Spleen (tissue), 11 donors: ENCODE results near the gene P2RY12. TPM values are rescaled to one million over a fixed set of nuclear protein-coding genes. Genes with fewer than 3 reads are reported as not detected.

Experiments
- DNase-seq: peaks from one replicate; pipeline ENCODE4 v3.0.0-alpha.2; 2020
- H3K27ac ChIP-seq, 8 donors: fragments of 200-600 bp; sonication (generic) in 7 of 8; 1 replicate in 4 of 8; 2 replicates in 4 of 8; pipeline versions ENCODE4 v1.5.0 to v1.8.0; 2016 to 2021; ENCODE audit warnings: inconsistent platforms in 4 of 8, mild to moderate bottlenecking in 4 of 8, moderate library complexity in 1 of 8
- H3K27me3 ChIP-seq, 7 donors: fragments of 200-600 bp; sonication (generic) in 6 of 7; replicated peaks in 1 of 7; 1 replicate in 4 of 7; 2 replicates in 3 of 7; pipeline versions ENCODE4 v1.5.0 to v1.8.0; 2016 to 2021; ENCODE audit warnings: inconsistent platforms in 3 of 7, mild to moderate bottlenecking in 1 of 7
- H3K36me3 ChIP-seq, 6 donors: fragments of 200-600 bp; sonication (generic) in 5 of 6; 1 replicate in 4 of 6; 2 replicates in 2 of 6; pipeline versions ENCODE4 v1.5.0 to v1.8.0; 2016 to 2021; ENCODE audit warnings: inconsistent platforms in 2 of 6
- H3K4me1 ChIP-seq, 6 donors: fragments of 200-600 bp; sonication (generic) in 5 of 6; 1 replicate in 3 of 6; 2 replicates in 3 of 6; pipeline versions ENCODE4 v1.5.0 to v1.8.0; 2016 to 2021; ENCODE audit warnings: inconsistent platforms in 3 of 6
- H3K4me3 ChIP-seq, 8 donors: fragments of 200-600 bp; sonication (generic) in 7 of 8; 1 replicate in 4 of 8; 2 replicates in 4 of 8; pipeline versions ENCODE4 v1.5.0 to v1.8.0; 2016 to 2021; ENCODE audit warnings: inconsistent platforms in 4 of 8, mild to moderate bottlenecking in 4 of 8, moderate library complexity in 2 of 8
- H3K9me3 ChIP-seq, 8 donors: fragments of 200-600 bp; sonication (generic) in 7 of 8; 1 replicate in 4 of 8; 2 replicates in 4 of 8; pipeline versions ENCODE4 v1.5.0 to v1.8.0; 2016 to 2021; ENCODE audit warnings: inconsistent platforms in 4 of 8
- POLR2A ChIP-seq, 3 donors: fragments of 450-650 bp; IDR thresholded peaks; one replicate each; pipeline ENCODE4 v1.5.1; 2017; ENCODE audit warnings: antibody characterized with exemption in 3 of 3, mild to moderate bottlenecking in 1 of 3
- POLR2AphosphoS5 ChIP-seq, 3 donors: sonication (generic); formaldehyde crosslinking; IDR thresholded peaks; one replicate each; pipeline ENCODE4 v1.5.1; 2017; ENCODE audit warnings: antibody characterized with exemption in 3 of 3
- WGBS, 5 donors: extraction: QIAGEN DNeasy Blood & Tissue Kit in 3 of 5; methylation state at CpG; one replicate each; pipeline versions ENCODE4 v1.1.5 to v1.1.7; 2013 to 2018; 5-methylcytosine and 5-hydroxymethylcytosine counted together
- intact Hi-C: fragments of 100-400 bp; cut with DNase I; formaldehyde crosslinking; loops from one replicate; pipeline ENCODE4 v1.15.0; 2023; ENCODE audit warnings: low total_unique reads
- polyA plus RNA-seq, 3 donors: library from polyadenylated mRNA; stranded (reverse); fragments of 200-250 nt; gene quantifications; one replicate each; pipeline ENCODE4 v1.2.1, GENCODE V29; 2013
- total RNA-seq, 7 donors: library from RNA; depleted of rRNA in 3 of 7; stranded (reverse); fragments of >200 nt in 3 of 7; fragmentation: NEBNext Ultra II Directional in 4 of 7; extraction: Animal tissue kit (Norgen Biotek cat#: 25700) in 4 of 7; gene quantifications; one replicate each; pipeline versions ENCODE4 v1.1.0 to v1.2.1, GENCODE V29; 2016 to 2021
- TF ChIP-seq, protein P1 (sequence below), 11 experiments: fragments of 200-600 bp in 7 of 11; fragments of 450-650 bp in 4 of 11; sonication (generic) in 4 of 11; IDR thresholded peaks in 8 of 11; conservative IDR thresholded peaks in 3 of 11; 1 replicate in 7 of 11; 2 replicates in 4 of 11; pipeline versions ENCODE4 v1.4.0 to v1.8.0; 2016 to 2021; ENCODE audit warnings: antibody characterized with exemption in 11 of 11, inconsistent platforms in 4 of 11, mild to moderate bottlenecking in 1 of 11
- donor health status: healthy with polysubstance abuse.
- donor health status: DM: no; HTN: no; CAD: no; lungs with moderate emphysema.
- donor health status: DM: no; HTN: no; CAD: no.
- donor health status: Bipolar disorder and iron deficiency.
- donor health status: healthy.
- donor health status: DM: no; HTN: no; CAD: no.
- donor health status: DM: yes; HTN: yes; CAD: no.

P2RY12 gene
- total and polyA plus RNA-seq, 10 donors: 0.78 to 19.2 (median 6.7) TPM

DNA sequence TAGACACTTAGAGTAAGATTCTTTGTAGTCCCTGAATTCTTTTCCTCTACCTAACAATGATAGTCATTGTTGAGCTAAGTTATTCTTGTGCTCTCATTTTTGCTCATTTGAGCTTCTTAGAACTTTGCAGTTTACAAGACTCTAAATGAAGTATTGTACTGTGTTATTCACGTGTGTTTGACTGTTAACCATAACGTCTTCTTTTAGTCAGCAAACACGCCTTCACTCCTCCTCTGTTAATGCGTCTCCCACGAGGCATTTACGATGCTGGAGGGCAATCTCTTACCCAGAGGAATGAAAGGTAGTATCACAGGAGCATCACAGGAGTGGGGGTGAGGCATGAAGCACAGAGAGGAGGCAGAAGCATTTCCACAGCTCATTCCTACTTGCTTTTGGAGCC, 91.4 kb downstream of the P2RY12 start:
- no peaks in the 10 kb centered on the region for H3K36me3 ChIP-seq
- no peak overlapping the region for H3K27ac ChIP-seq
- H3K4me3 ChIP-seq: no peak overlapping the region
- TF ChIP-seq, protein P1, sequence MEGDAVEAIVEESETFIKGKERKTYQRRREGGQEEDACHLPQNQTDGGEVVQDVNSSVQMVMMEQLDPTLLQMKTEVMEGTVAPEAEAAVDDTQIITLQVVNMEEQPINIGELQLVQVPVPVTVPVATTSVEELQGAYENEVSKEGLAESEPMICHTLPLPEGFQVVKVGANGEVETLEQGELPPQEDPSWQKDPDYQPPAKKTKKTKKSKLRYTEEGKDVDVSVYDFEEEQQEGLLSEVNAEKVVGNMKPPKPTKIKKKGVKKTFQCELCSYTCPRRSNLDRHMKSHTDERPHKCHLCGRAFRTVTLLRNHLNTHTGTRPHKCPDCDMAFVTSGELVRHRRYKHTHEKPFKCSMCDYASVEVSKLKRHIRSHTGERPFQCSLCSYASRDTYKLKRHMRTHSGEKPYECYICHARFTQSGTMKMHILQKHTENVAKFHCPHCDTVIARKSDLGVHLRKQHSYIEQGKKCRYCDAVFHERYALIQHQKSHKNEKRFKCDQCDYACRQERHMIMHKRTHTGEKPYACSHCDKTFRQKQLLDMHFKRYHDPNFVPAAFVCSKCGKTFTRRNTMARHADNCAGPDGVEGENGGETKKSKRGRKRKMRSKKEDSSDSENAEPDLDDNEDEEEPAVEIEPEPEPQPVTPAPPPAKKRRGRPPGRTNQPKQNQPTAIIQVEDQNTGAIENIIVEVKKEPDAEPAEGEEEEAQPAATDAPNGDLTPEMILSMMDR (IDR thresholded peaks at IDR 0.05 in 8 of 11, conservative IDR thresholded peaks at IDR 0.05 in 3 of 11): no peak
- TF ChIP-seq POLR2A (IDR thresholded peaks at IDR 0.05): no peak
- no peak for TF ChIP-seq POLR2AphosphoS5 (IDR thresholded peaks at IDR 0.05)
- intact Hi-C loops: no loop called here
- H3K9me3 ChIP-seq: no peaks in the 10 kb centered on the region
- 71 to 88% (median 82%) methylated on average over 6 of the region's 6 CpGs for WGBS, 5 donors
- no peaks in the 10 kb centered on the region for H3K4me1 ChIP-seq
- no peak for DNase-seq
- H3K27me3 ChIP-seq: no peaks in the 10 kb centered on the region

DNA sequence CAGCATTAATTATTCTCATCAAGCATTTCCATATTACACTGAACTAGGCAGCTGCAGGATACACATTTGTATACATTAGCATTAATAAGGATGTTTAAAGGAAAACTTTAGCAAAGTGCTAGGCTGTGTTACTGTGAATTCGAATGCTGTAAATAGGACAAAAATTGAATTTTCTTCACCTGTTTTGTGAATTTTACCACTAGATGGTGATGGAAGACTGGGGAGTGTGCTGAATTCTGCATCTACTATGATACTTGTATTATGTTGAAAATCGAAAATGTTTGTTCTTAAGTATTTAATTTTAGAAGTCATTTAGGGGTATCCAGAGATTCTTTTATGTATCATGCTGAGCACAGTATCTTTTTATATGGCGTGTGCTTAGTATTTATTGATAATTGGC, 93.9 kb downstream of the P2RY12 start:
- TF ChIP-seq POLR2AphosphoS5 (IDR thresholded peaks at IDR 0.05) (no peak), POLR2A (IDR thresholded peaks at IDR 0.05) (no peak)
- TF ChIP-seq, protein P1 (IDR thresholded peaks at IDR 0.05 in 8 of 11, conservative IDR thresholded peaks at IDR 0.05 in 3 of 11): peak in 2 of 11 experiments; percentile 11 to 22
- H3K27ac ChIP-seq: no peak overlapping the region
- H3K27me3 ChIP-seq: no peaks in the 10 kb centered on the region
- intact Hi-C loops: no loop called here
- WGBS, 5 donors: 62 to 80% (median 67%) methylated on average over 3 of the region's 3 CpGs
- H3K9me3 ChIP-seq: no peaks in the 10 kb centered on the region
- H3K4me3 ChIP-seq: no peak overlapping the region
- H3K36me3 ChIP-seq: no peaks in the 10 kb centered on the region
- H3K4me1 ChIP-seq: no peaks in the 10 kb centered on the region
- no peak for DNase-seq

DNA sequence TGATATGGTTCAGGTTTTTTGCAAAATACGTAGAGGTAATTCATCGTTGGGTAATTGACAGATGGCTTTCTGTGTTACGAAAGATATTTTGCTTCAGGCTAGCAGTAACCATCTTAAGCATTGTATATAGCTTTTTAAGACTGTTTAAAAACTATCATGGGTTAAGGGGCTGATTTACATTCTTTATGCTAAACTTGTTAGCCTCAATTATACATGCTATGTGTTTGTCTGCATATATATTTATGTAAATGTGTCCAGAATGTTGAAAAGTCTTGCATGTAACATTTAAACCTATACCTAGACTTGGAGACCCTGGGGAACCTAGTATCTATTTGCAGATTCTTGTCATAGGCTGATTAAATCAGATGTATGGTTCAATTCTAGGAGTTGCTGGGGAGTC, 95.1 kb downstream of the P2RY12 start:
- Histone ChIP-seq H3K27me3 (no peaks in the 10 kb centered on the region), H3K36me3 (no peaks in the 10 kb centered on the region), H3K4me1 (peaks cover 0 to 2% (median 0%) of the 10 kb centered on the region in 6 donors), H3K9me3 (no peaks in the 10 kb centered on the region), H3K27ac (no peak overlapping the region), H3K4me3 (no peak overlapping the region)
- intact Hi-C loops: no loop called here
- no peak for DNase-seq
- 39 to 58% (median 41%) methylated on average over 3 of the region's 3 CpGs for WGBS, 5 donors
- no peak for TF ChIP-seq POLR2AphosphoS5 (IDR thresholded peaks at IDR 0.05)
- TF ChIP-seq, protein P1 (IDR thresholded peaks at IDR 0.05 in 8 of 11, conservative IDR thresholded peaks at IDR 0.05 in 3 of 11): no peak
- no peak for TF ChIP-seq POLR2A (IDR thresholded peaks at IDR 0.05)

Other genes starting within 250 kb of the P2RY12 start
- 10 to 100 TPM in 5 of 7 donors, 1 to 10 TPM in 2; 8.8 to 40.4 (median 14.3) TPM for gene GPR171, start 181.5 kb downstream of the P2RY12 start, total RNA-seq
- 1 to 10 TPM; 2.7 to 9.1 (median 2.9) TPM for gene GPR171, start 181.5 kb downstream of the P2RY12 start, polyA plus RNA-seq
- 1 to 10 TPM; 1.4 to 5.2 (median 3.1) TPM for gene P2RY14, start 106.2 kb downstream of the P2RY12 start, total RNA-seq
- 1 to 10 TPM in 1 of 3 donors, under 1 TPM in 2; 0.32 to 1.8 (median 0.85) TPM for gene P2RY14, start 106.2 kb downstream of the P2RY12 start, polyA plus RNA-seq
- gene GPR87, start 67.9 kb downstream of the P2RY12 start, total RNA-seq: not detected
- gene GPR87, start 67.9 kb downstream of the P2RY12 start, polyA plus RNA-seq: not detected
- 10 to 100 TPM; 36.1 to 78.3 (median 48.9) TPM for gene P2RY13, start 55.2 kb downstream of the P2RY12 start, total RNA-seq
- 10 to 100 TPM in 1 of 3 donors, 1 to 10 TPM in 2; 7.1 to 11.6 (median 9.6) TPM for gene P2RY13, start 55.2 kb downstream of the P2RY12 start, polyA plus RNA-seq
- gene IGSF10, start 76.3 kb upstream of the P2RY12 start, total RNA-seq: 1 to 10 TPM in 6 of 7 donors, under 1 TPM in 1; 0.43 to 8.5 (median 2.3) TPM
- under 1 TPM; 0.22 to 0.47 (median 0.32) TPM for gene IGSF10, start 76.3 kb upstream of the P2RY12 start, polyA plus RNA-seq